Karpas-422 (cell line): ENCODE measurements around the gene DNAAF5. TPM values are rescaled to one million over a fixed set of nuclear protein-coding genes. Genes with fewer than 3 reads are reported as not detected.
"Not testable (repeated sequence)": the region's sequence is repeated elsewhere in the genome, so short reads cannot be mapped to it uniquely, and the experiment has no call there.

ENCODE experiments used
- DNase-seq: peaks from one replicate; pipeline ENCODE4 v3.0.0-alpha.2; 2015
- H2AFZ ChIP-seq: fragments of 200-600 bp; sonication (generic); 2 replicates; pipeline ENCODE4 v1.6.1; 2014; ENCODE audit warnings: antibody characterized with exemption, low read length, mixed read lengths
- H3K27ac ChIP-seq: fragments of 200-600 bp; sonication (generic); 2 replicates; pipeline ENCODE4 v1.5.1; 2014; ENCODE audit warnings: mild to moderate bottlenecking, low read length, moderate library complexity
- H3K27me3 ChIP-seq: fragments of 200-600 bp; sonication (generic); 2 replicates; pipeline ENCODE4 v1.6.1; 2014; ENCODE audit warnings: low read length, mixed read lengths
- H3K36me3 ChIP-seq: fragments of 200-600 bp; sonication (generic); 2 replicates; pipeline ENCODE4 v1.6.1; 2014; ENCODE audit warnings: low read length, mixed read lengths; ENCODE audit not compliant: insufficient read depth
- H3K4me1 ChIP-seq: fragments of 200-600 bp; sonication (generic); 2 replicates; pipeline ENCODE4 v1.6.1; 2014; ENCODE audit warnings: mild to moderate bottlenecking, low read length, mixed read lengths
- H3K4me2 ChIP-seq: fragments of 200-600 bp; sonication (generic); 2 replicates; pipeline ENCODE4 v1.6.1; 2014; ENCODE audit warnings: low read length, low read depth, mild to moderate bottlenecking; ENCODE audit not compliant: poor library complexity, severe bottlenecking
- H3K4me3 ChIP-seq: fragments of 200-600 bp; sonication (generic); 2 replicates; pipeline ENCODE4 v1.5.1; 2014; ENCODE audit warnings: mild to moderate bottlenecking, antibody characterized with exemption, low read length, mixed read lengths
- H3K79me2 ChIP-seq: fragments of 200-600 bp; sonication (generic); 2 replicates; pipeline ENCODE4 v1.6.1; 2014; ENCODE audit warnings: mild to moderate bottlenecking, low read length, mixed read lengths
- H3K9ac ChIP-seq: fragments of 200-600 bp; sonication (generic); 2 replicates; pipeline ENCODE4 v1.6.0; 2014; ENCODE audit warnings: low read length
- H3K9me2 ChIP-seq: fragments of 200-600 bp; sonication (generic), shearing (Covaris generic); replicated peaks from 2 replicates; pipeline ENCODE4 v1.6.0; 2014; ENCODE audit warnings: mild to moderate bottlenecking, low read length, moderate library complexity; ENCODE audit not compliant: insufficient read depth
- H3K9me3 ChIP-seq: fragments of 300-700, 200-600 bp; sonication (generic); 2 replicates; pipeline ENCODE4 v1.6.1; 2014; ENCODE audit warnings: low read length, mixed read lengths
- H4K20me1 ChIP-seq: fragments of 200-600 bp; sonication (generic); 2 replicates; pipeline ENCODE4 v1.6.1; 2014; ENCODE audit warnings: mild to moderate bottlenecking, antibody characterized with exemption, low read length, low read depth; ENCODE audit not compliant: insufficient read depth
- total RNA-seq: library from RNA; depleted of rRNA; stranded (reverse); fragments of >200 nt; shearing (Covaris generic); gene quantifications from 2 replicates; pipeline ENCODE4 v1.2.3, GENCODE V29; 2014; ENCODE audit warnings: low replicate concordance

The DNAAF5 gene
- total RNA-seq, 1 experiment from 2014 or later = 22.6 TPM

GRCh38 chr7:803796-804195 lies 77.3 kb downstream of the DNAAF5 start:
- H3K4me1 ChIP-seq, H3K4me3 ChIP-seq, H3K9me3 ChIP-seq, H3K9me2 ChIP-seq, H3K4me2 ChIP-seq, H4K20me1 ChIP-seq, H2AFZ ChIP-seq, H3K27ac ChIP-seq, H3K27me3 ChIP-seq, H3K36me3 ChIP-seq, DNase-seq, H3K79me2 ChIP-seq, H3K9ac ChIP-seq: not testable (repeated sequence)

- no peak overlapping the region for H3K27ac ChIP-seq
- H3K4me3 ChIP-seq = no peak overlapping the region
- no peaks in the 10 kb centered on the region for H3K36me3 ChIP-seq
- H3K27me3 ChIP-seq = no peaks in the 10 kb centered on the region
- H3K4me1 ChIP-seq = no peaks in the 10 kb centered on the region
- H2AFZ ChIP-seq = no peak overlapping the region
- H3K9ac ChIP-seq = no peak overlapping the region
- H3K4me2 ChIP-seq = no peak overlapping the region
- no peaks in the 10 kb centered on the region for H3K79me2 ChIP-seq
- no peaks in the 10 kb centered on the region for H3K9me2 ChIP-seq
- no peaks in the 10 kb centered on the region for H3K9me3 ChIP-seq
- no peaks in the 10 kb centered on the region for H4K20me1 ChIP-seq
- DNase-seq = no peak
These were observed 78.8 kb downstream of the DNAAF5 start for GRCh38 chr7:805261-805660.

- no peaks in the 10 kb centered on the region; the same call in 1 of the 2 replicates for H4K20me1 ChIP-seq
- H3K4me3 ChIP-seq = peak overlapping the region; percentile 61
- H3K9ac ChIP-seq = peak overlapping the region; percentile 29; the same call in 1 of the 2 replicates
- H3K9me2 ChIP-seq = no peaks in the 10 kb centered on the region
- no peak overlapping the region for H2AFZ ChIP-seq
- H3K27me3 ChIP-seq = no peaks in the 10 kb centered on the region
- peaks cover 44% of the 10 kb centered on the region for H3K4me1 ChIP-seq
- H3K79me2 ChIP-seq = peaks cover 37% of the 10 kb centered on the region
- H3K4me2 ChIP-seq = peak overlapping the region; percentile 54
- no peaks in the 10 kb centered on the region for H3K36me3 ChIP-seq
- no peaks in the 10 kb centered on the region for H3K9me3 ChIP-seq
- DNase-seq = peak; percentile 52
- H3K27ac ChIP-seq = no peak overlapping the region
These were observed 89.1 kb downstream of the DNAAF5 start for GRCh38 chr7:815284-816216.

GRCh38 chr7:816300-816750 lies 89.8 kb downstream of the DNAAF5 start:
- H3K27me3 ChIP-seq = no peaks in the 10 kb centered on the region
- peak overlapping the region; percentile 29; the same call in 1 of the 2 replicates for H3K9ac ChIP-seq
- no peaks in the 10 kb centered on the region for H3K9me2 ChIP-seq
- peak overlapping the region; percentile 61 for H3K4me3 ChIP-seq
- no peaks in the 10 kb centered on the region; the same call in 1 of the 2 replicates for H4K20me1 ChIP-seq
- peaks cover 47% of the 10 kb centered on the region for H3K4me1 ChIP-seq
- peaks cover 45% of the 10 kb centered on the region for H3K79me2 ChIP-seq
- H3K9me3 ChIP-seq = no peaks in the 10 kb centered on the region
- no peak overlapping the region for H2AFZ ChIP-seq
- no peaks in the 10 kb centered on the region for H3K36me3 ChIP-seq
- no peak overlapping the region for H3K27ac ChIP-seq
- peak; percentile 99 for DNase-seq
- H3K4me2 ChIP-seq = peak overlapping the region; percentile 54

GRCh38 chr7:816751-817671 lies 90.5 kb downstream of the DNAAF5 start:
- peak; percentile 60 for DNase-seq
- Histone ChIP-seq H3K4me1 (peaks cover 47% of the 10 kb centered on the region), H3K27ac (no peak overlapping the region)

GRCh38 chr7:818031-818699 lies 91.7 kb downstream of the DNAAF5 start:
- H3K9me2 ChIP-seq = no peaks in the 10 kb centered on the region
- peaks cover 64% of the 10 kb centered on the region for H3K79me2 ChIP-seq
- H3K4me3 ChIP-seq = peak overlapping the region; percentile 85
- peak; percentile 63 for DNase-seq
- H3K36me3 ChIP-seq = no peaks in the 10 kb centered on the region
- no peaks in the 10 kb centered on the region; the same call in 1 of the 2 replicates for H4K20me1 ChIP-seq
- H3K9me3 ChIP-seq = no peaks in the 10 kb centered on the region
- H2AFZ ChIP-seq = no peak overlapping the region
- H3K27ac ChIP-seq = no peak overlapping the region
- no peaks in the 10 kb centered on the region for H3K27me3 ChIP-seq
- peaks cover 40% of the 10 kb centered on the region for H3K4me1 ChIP-seq
- peak overlapping the region; percentile 88; the same call in 1 of the 2 replicates for H3K9ac ChIP-seq
- peak overlapping the region; percentile 80 for H3K4me2 ChIP-seq

More at GRCh38 chr7:816751-817671, 90.5 kb downstream of the DNAAF5 start:
- Histone ChIP-seq H3K36me3 (no peaks in the 10 kb centered on the region), H3K4me3 (peak overlapping the region; percentile 85), H2AFZ (no peak overlapping the region), H3K79me2 (peaks cover 52% of the 10 kb centered on the region), H3K9me2 (no peaks in the 10 kb centered on the region), H4K20me1 (no peaks in the 10 kb centered on the region; the same call in 1 of the 2 replicates), H3K9me3 (no peaks in the 10 kb centered on the region), H3K4me2 (peak overlapping the region; percentile 80), H3K9ac (peak overlapping the region; percentile 88), H3K27me3 (no peaks in the 10 kb centered on the region)

GRCh38 chr7:820341-820740 lies 93.8 kb downstream of the DNAAF5 start:
- Histone ChIP-seq H3K4me1 (peaks cover 32% of the 10 kb centered on the region), H3K9me3 (no peaks in the 10 kb centered on the region), H3K27me3 (no peaks in the 10 kb centered on the region), H3K79me2 (peaks cover 83% of the 10 kb centered on the region), H4K20me1 (peaks cover 4% of the 10 kb centered on the region; the same call in 1 of the 2 replicates), H3K9ac (no peak overlapping the region), H2AFZ (no peak overlapping the region), H3K4me3 (no peak overlapping the region), H3K4me2 (peak overlapping the region; percentile 47), H3K27ac (peak overlapping the region; percentile 41; the same call in 1 of the 2 replicates), H3K36me3 (no peaks in the 10 kb centered on the region), H3K9me2 (no peaks in the 10 kb centered on the region)
- no peak for DNase-seq
